Neuronal stem cell (in vitro differentiated cells): ENCODE measurements around the gene KIF13A.

ENCODE experiments used
- DNase-seq: peaks from one replicate; pipeline ENCODE4 v3.0.0-alpha.2; 2013; ENCODE audit warnings: low spot score
- H2AFZ ChIP-seq: one replicate; pipeline ENCODE4 v1.6.1; 2013; ENCODE audit warnings: mild to moderate bottlenecking, low read length, inconsistent platforms
- H2AK5ac ChIP-seq: 2 replicates; pipeline ENCODE4 v1.6.1; 2013; ENCODE audit warnings: low read depth, mild to moderate bottlenecking, inconsistent platforms, low read length, moderate library complexity, mixed read lengths
- H2BK120ac ChIP-seq: 2 replicates; pipeline ENCODE4 v1.6.1; 2013; ENCODE audit warnings: low read depth, mild to moderate bottlenecking, inconsistent platforms, low read length, moderate library complexity, mixed read lengths
- H2BK12ac ChIP-seq: one replicate; pipeline ENCODE4 v1.6.1; 2013; ENCODE audit warnings: low read length, inconsistent platforms
- H2BK15ac ChIP-seq: 2 replicates; pipeline ENCODE4 v1.6.1; 2013; ENCODE audit warnings: mild to moderate bottlenecking, low read length, inconsistent platforms, mixed read lengths
- H2BK5ac ChIP-seq: one replicate; pipeline ENCODE4 v1.6.1; 2013; ENCODE audit warnings: inconsistent platforms, mild to moderate bottlenecking, low read length, moderate library complexity
- H3K14ac ChIP-seq: one replicate; pipeline ENCODE4 v1.6.1; 2013; ENCODE audit warnings: low read length, inconsistent platforms
- H3K18ac ChIP-seq: 2 replicates; pipeline ENCODE4 v1.6.1; 2013; ENCODE audit warnings: low read length, inconsistent platforms
- H3K23ac ChIP-seq: 2 replicates; pipeline ENCODE4 v1.6.1; 2013; ENCODE audit warnings: low read depth, mild to moderate bottlenecking, mixed read lengths, low read length, inconsistent platforms; ENCODE audit not compliant: poor library complexity
- H3K27ac ChIP-seq: replicated peaks from 3 replicates; pipeline ENCODE4 v1.5.1; 2013; ENCODE audit warnings: low read length, inconsistent platforms
- H3K27me3 ChIP-seq, 3 experiments: 2 replicates each; pipeline ENCODE4 v1.6.1; 2013; ENCODE audit warnings: low read length in 3 of 3, mild to moderate bottlenecking in 2 of 3, inconsistent platforms in 1 of 3, low read depth in 1 of 3, mixed read lengths in 1 of 3, moderate library complexity in 1 of 3; ENCODE audit not compliant: control insufficient read depth in 3 of 3, insufficient read depth in 3 of 3
- H3K36me3 ChIP-seq, 2 donors: replicated peaks in 1 of 2; 2 replicates each; pipeline ENCODE4 v1.6.1; 2013; ENCODE audit warnings: low read length in 2 of 2; ENCODE audit not compliant: control insufficient read depth in 2 of 2, insufficient read depth in 2 of 2
- H3K4ac ChIP-seq: 2 replicates; pipeline ENCODE4 v1.6.1; 2013; ENCODE audit warnings: inconsistent platforms, mild to moderate bottlenecking, low read length, moderate library complexity
- H3K4me1 ChIP-seq, 2 donors: 1 replicate in 1 of 2; 2 replicates in 1 of 2; pipeline ENCODE4 v1.6.1; 2013; ENCODE audit warnings: low read length in 2 of 2, low read depth in 1 of 2; ENCODE audit not compliant: control insufficient read depth in 2 of 2, insufficient read depth in 1 of 2
- H3K4me2 ChIP-seq: one replicate; pipeline ENCODE4 v1.6.1; 2013; ENCODE audit warnings: mild to moderate bottlenecking, low read length, inconsistent platforms; ENCODE audit not compliant: insufficient read depth, poor library complexity, severe bottlenecking
- H3K4me3 ChIP-seq, 2 donors: 2 replicates each; pipeline ENCODE4 v1.5.1; 2013; ENCODE audit warnings: low read length in 2 of 2, mild to moderate bottlenecking in 2 of 2, inconsistent platforms in 1 of 2, moderate library complexity in 1 of 2
- H3K79me1 ChIP-seq: one replicate; pipeline ENCODE4 v1.6.1; 2013; ENCODE audit warnings: low read depth, mild to moderate bottlenecking, inconsistent platforms, low read length, moderate library complexity
- H3K9ac ChIP-seq: one replicate; pipeline ENCODE4 v1.6.1; 2013; ENCODE audit warnings: mild to moderate bottlenecking, low read depth, low read length, inconsistent platforms; ENCODE audit not compliant: poor library complexity
- H3K9me3 ChIP-seq, 2 donors: replicated peaks in 1 of 2; 2 replicates each; pipeline versions ENCODE3 to v1.6.1; 2013; ENCODE audit warnings: low read length in 2 of 2, mild to moderate bottlenecking in 2 of 2, inconsistent platforms in 1 of 2, low read depth in 1 of 2, mixed read lengths in 1 of 2, moderate library complexity in 1 of 2; ENCODE audit not compliant: control insufficient read depth in 2 of 2, insufficient read depth in 1 of 2
- H4K8ac ChIP-seq: one replicate; pipeline ENCODE4 v1.6.1; 2013; ENCODE audit warnings: low read depth, mild to moderate bottlenecking, inconsistent platforms, low read length, moderate library complexity
- H4K91ac ChIP-seq: one replicate; pipeline ENCODE4 v1.6.1; 2013; ENCODE audit warnings: low read length, low read depth, mild to moderate bottlenecking, inconsistent platforms; ENCODE audit not compliant: poor library complexity
- WGBS, 2 donors: extraction: QIAGEN DNeasy Blood & Tissue Kit; methylation state at CpG; one replicate each; pipeline ENCODE4 v1.1.7; 2013; ENCODE audit warnings: missing lambda C conversion rate in 2 of 2, mixed read lengths in 1 of 2; ENCODE audit not compliant: insufficient read length in 2 of 2, insufficient replicate concordance in 1 of 2; ENCODE audit errors: extremely low coverage in 2 of 2; 5-methylcytosine and 5-hydroxymethylcytosine counted together

KIF13A gene

GRCh38 chr6:17999425-17999824 lies 12.0 kb upstream of the KIF13A start:
- Histone ChIP-seq H3K18ac (no peak overlapping the region), H3K4ac (no peak overlapping the region)

GRCh38 chr6:17998442-17998841 lies 11.0 kb upstream of the KIF13A start:
- whole genome bisulfite sequencing, 2 donors: no CpG with 5 or more reads among the region's 1 CpG
- Histone ChIP-seq H3K14ac (no peak overlapping the region), H3K27ac (no peak overlapping the region), H4K91ac (no peak overlapping the region), H2BK15ac (no peak overlapping the region), H3K23ac (no peak overlapping the region), H2AFZ (no peak overlapping the region), H2AK5ac (no peak overlapping the region), H3K79me1 (no peaks in the 10 kb centered on the region), H3K36me3 (no peaks in the 10 kb centered on the region), H3K9me3 (no peaks in the 10 kb centered on the region), H3K4me2 (no peak overlapping the region), H2BK5ac (no peak overlapping the region), H2BK120ac (no peak overlapping the region), H2BK12ac (no peak overlapping the region), H3K9ac (no peak overlapping the region), H3K4ac (no peak overlapping the region), H3K18ac (no peak overlapping the region), H3K27me3 (no peaks in the 10 kb centered on the region), H3K4me1 (peaks cover 0 to 3% of the 10 kb centered on the region in 2 donors), H3K4me3 (no peak overlapping the region), H4K8ac (no peak overlapping the region)
- DNase-seq: no peak

More at GRCh38 chr6:17999425-17999824, 12.0 kb upstream of the KIF13A start:
- no peaks in the 10 kb centered on the region for H3K27me3 ChIP-seq
- H3K36me3 ChIP-seq: no peaks in the 10 kb centered on the region
- no peak overlapping the region for H3K23ac ChIP-seq
- H4K8ac ChIP-seq: no peak overlapping the region
- H3K4me3 ChIP-seq: no peak overlapping the region
- H2BK15ac ChIP-seq: no peak overlapping the region
- no peak overlapping the region for H2BK5ac ChIP-seq
- H4K91ac ChIP-seq: no peak overlapping the region
- H2BK12ac ChIP-seq: no peak overlapping the region
- H2AK5ac ChIP-seq: no peak overlapping the region
- no peak for DNase-seq
- H2BK120ac ChIP-seq: no peak overlapping the region
- no CpG with 5 or more reads among the region's 7 CpGs for WGBS, 2 donors
- H3K14ac ChIP-seq: no peak overlapping the region
- no peaks in the 10 kb centered on the region for H3K9me3 ChIP-seq
- H3K79me1 ChIP-seq: no peaks in the 10 kb centered on the region
- no peak overlapping the region for H2AFZ ChIP-seq
- H3K4me1 ChIP-seq: peaks cover 0 to 2% of the 10 kb centered on the region in 2 donors
- no peak overlapping the region for H3K9ac ChIP-seq
- H3K4me2 ChIP-seq: no peak overlapping the region
- H3K27ac ChIP-seq: no peak overlapping the region

- Histone ChIP-seq H3K14ac (no peak overlapping the region), H3K4me3 (no peak overlapping the region), H3K23ac (no peak overlapping the region), H4K91ac (no peak overlapping the region), H3K9me3 (no peaks in the 10 kb centered on the region), H2BK15ac (no peak overlapping the region), H2BK12ac (no peak overlapping the region), H2AFZ (no peak overlapping the region), H3K9ac (no peak overlapping the region), H2BK120ac (no peak overlapping the region), H3K79me1 (no peaks in the 10 kb centered on the region), H3K27ac (no peak overlapping the region), H2BK5ac (no peak overlapping the region), H3K18ac (no peak overlapping the region), H3K27me3 (no peaks in the 10 kb centered on the region), H3K4me1 (peaks cover 0 to 4% of the 10 kb centered on the region in 2 donors), H3K4ac (no peak overlapping the region), H3K4me2 (no peak overlapping the region), H3K36me3 (no peaks in the 10 kb centered on the region), H4K8ac (no peak overlapping the region), H2AK5ac (no peak overlapping the region)
- DNase-seq: no peak
- no CpG with 5 or more reads among the region's 3 CpGs for WGBS, 2 donors
Observed at GRCh38 chr6:17998003-17998402, 10.6 kb upstream of the KIF13A start.

- WGBS, 2 donors: no CpG with 5 or more reads among the region's 4 CpGs
- Histone ChIP-seq H2AK5ac (no peak overlapping the region), H2BK5ac (no peak overlapping the region), H3K4me1 (peaks cover 0 to 2% of the 10 kb centered on the region in 2 donors), H3K14ac (no peak overlapping the region), H3K18ac (no peak overlapping the region), H3K4me2 (no peak overlapping the region), H3K27me3 (no peaks in the 10 kb centered on the region), H4K8ac (no peak overlapping the region), H2BK120ac (no peak overlapping the region), H3K36me3 (no peaks in the 10 kb centered on the region), H3K9me3 (no peaks in the 10 kb centered on the region), H3K27ac (no peak overlapping the region), H4K91ac (no peak overlapping the region), H3K4ac (no peak overlapping the region), H2AFZ (no peak overlapping the region), H2BK15ac (no peak overlapping the region), H2BK12ac (no peak overlapping the region), H3K9ac (no peak overlapping the region), H3K4me3 (no peak overlapping the region), H3K79me1 (no peaks in the 10 kb centered on the region), H3K23ac (no peak overlapping the region)
- no peak for DNase-seq
Observed at GRCh38 chr6:17995414-17995813, 8.0 kb upstream of the KIF13A start.
